ENCODE data around the gene TRAM2.

The TRAM2 gene

GRCh38 chr6:52570291-52570700 lies 6.6 kb downstream of the TRAM2 start:
- no peak for DNase-seq (ENCODE audit: low read depth in 3 of 3)

- no peak for DNase-seq (ENCODE audit: low read depth in 3 of 3)
Observed at GRCh38 chr6:52568320-52568719, 8.5 kb downstream of the TRAM2 start.

DNA sequence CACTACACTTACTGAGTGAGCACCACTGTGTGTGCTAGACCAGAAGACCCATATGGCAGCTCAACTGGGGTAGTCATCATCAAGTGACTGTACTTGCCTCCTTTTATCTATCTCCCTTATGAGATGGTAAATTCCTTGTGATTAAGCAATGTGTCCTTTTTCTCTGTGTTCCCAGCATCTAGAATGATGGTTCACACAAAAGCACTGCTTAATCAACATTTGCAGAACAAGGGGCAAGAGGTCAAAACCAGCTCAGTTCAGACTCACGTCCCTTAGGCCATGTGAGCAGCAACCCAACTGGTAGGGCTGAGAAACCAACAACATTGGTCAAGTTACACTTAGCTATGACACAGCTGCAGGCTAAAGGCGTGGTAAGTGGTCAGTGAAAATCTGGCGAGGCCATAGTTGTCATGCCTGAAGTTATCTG lies 10.0 kb downstream of the TRAM2 start:
- DNase-seq (ENCODE audit: low read depth in 3 of 3), result no peak

- no peak for DNase-seq (ENCODE audit: low read depth in 3 of 3)
Observed at GRCh38 chr6:52566201-52566600, 10.7 kb downstream of the TRAM2 start.

DNA sequence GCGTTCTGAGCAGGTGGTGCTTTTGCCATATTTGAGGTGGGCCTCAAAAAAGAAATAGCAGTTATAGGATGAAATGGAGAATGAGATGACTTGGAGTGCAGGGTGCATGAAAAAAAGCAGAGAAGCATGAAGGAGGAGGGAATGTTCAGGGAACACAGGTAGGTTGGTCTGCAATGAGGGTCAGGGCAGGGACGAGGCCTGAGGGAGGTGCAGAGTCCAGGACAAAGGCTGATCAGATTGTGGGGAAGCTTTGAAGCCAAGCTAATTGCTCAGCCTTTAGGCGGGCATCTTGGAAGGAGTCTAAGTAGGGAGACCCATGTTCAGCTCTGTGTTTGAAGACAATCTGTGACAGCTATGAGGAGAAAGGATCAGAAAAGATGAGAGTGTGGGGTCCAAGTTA lies 12.0 kb downstream of the TRAM2 start:
- no peak for DNase-seq (ENCODE audit: low read depth in 3 of 3)

DNA sequence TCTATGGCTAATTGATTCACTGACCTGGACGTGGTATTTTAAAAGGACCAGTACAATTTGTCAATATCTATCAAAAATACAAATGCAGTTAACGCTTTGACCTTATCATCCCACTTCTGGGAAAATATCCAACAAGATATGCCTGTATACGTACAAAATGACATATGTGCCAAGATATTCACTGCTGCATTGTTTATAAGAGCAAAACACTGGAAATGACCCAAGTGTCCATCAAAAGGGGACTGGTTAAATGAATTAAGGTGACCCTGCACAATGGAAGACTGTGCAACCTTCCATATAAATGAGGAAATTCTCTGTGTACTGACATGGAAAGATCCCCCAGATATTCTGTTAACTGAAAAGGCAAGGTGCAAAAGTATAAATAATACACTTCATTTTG lies 13.9 kb downstream of the TRAM2 start:
- DNase-seq (ENCODE audit: low read depth in 3 of 3), result no peak

GRCh38 chr6:52560462-52560861 lies 16.4 kb downstream of the TRAM2 start:
- no peak for DNase-seq (ENCODE audit: low read depth in 3 of 3)

GRCh38 chr6:52558266-52559000 lies 18.4 kb downstream of the TRAM2 start:
- no peak for DNase-seq (ENCODE audit: low read depth in 3 of 3)

DNA sequence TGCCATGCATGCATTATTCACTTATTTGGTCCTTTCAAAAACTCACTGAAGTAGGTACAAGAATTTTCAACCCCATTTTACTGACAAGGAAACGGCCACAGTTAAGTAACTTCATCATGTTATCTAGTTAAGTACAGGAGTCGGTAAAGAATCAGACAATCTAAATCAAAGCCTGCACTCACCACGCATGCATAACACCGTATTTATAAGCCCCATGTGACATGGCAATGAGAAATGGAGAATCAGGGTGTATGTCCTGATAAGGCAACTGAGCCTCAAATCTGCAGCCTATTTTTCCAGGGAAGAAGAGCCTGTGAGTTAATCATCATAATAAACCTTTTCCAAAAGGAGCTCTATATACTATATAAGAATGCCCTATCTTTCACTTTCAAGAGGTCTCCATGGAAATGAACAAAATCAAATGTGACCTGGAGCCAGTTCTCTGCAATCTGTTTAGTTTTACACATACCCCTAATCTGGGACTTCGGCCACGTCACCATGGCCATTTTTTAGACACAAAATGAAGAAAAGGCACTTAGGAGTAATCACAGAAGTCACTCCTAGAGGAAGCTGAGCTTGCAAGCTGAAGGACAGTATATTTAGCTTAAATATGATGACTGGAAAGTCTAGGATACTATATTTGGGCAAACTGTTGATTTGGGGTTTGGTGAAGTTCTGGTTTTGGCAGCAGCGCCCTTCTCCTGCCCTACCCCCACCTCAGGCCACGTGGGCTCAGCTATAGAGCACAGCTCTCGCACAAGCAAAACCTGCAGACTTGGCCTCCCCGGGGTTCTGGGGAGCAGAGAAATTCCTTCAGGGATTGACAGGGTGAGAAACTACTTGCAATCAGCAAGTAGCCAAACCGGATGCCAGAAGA lies 19.2 kb downstream of the TRAM2 start:
- no peak for DNase-seq (ENCODE audit: low read depth in 3 of 3)

- no peak for DNase-seq (ENCODE audit: low read depth in 3 of 3)
Observed at GRCh38 chr6:52555518-52556233, 21.2 kb downstream of the TRAM2 start.

GRCh38 chr6:52554684-52555280 lies 22.1 kb downstream of the TRAM2 start:
- no peak for DNase-seq (ENCODE audit: low read depth in 3 of 3)

DNA sequence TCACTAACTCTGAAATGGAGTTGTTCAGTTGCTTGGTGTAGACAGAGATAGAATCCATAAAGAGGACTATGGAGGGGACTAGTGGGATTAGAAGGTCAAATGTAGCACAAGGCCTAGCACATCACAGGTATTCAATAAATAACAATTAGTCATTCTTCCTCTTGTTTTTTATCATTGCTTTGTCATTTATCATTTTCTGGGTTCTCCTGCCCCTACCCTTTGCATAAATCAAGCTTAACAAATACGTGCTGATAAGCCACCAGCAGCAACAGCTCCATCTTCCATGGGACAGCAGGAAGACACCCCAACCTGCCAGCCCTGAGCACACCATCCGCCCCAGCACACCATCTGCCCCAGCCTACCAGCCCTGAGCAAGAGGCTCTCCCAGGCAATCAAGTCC lies 23.1 kb downstream of the TRAM2 start:
- no peak for DNase-seq (ENCODE audit: low read depth in 3 of 3)

DNA sequence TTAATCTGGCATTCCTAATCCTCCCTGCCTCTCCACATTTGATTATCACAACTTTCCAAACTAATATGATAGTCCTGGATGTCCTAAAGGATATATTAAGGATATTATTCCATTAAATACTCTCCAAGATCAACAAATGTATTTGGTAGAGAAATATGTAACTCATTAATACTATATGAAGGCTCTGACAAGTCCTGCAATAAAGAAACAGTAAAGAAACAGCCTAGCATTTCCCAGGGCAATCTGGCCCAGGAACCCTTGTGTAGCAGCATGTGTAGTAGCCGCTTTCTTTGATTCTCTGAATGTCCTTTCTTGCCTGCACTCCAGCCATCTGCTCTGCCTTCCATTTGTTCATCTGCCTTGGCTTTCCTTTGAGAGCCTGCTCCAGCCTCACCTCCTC lies 23.7 kb downstream of the TRAM2 start:
- no peak for DNase-seq (ENCODE audit: low read depth in 3 of 3)

GRCh38 chr6:52552278-52552643 lies 24.6 kb downstream of the TRAM2 start:
- no peak for DNase-seq (ENCODE audit: low read depth in 3 of 3)

DNA sequence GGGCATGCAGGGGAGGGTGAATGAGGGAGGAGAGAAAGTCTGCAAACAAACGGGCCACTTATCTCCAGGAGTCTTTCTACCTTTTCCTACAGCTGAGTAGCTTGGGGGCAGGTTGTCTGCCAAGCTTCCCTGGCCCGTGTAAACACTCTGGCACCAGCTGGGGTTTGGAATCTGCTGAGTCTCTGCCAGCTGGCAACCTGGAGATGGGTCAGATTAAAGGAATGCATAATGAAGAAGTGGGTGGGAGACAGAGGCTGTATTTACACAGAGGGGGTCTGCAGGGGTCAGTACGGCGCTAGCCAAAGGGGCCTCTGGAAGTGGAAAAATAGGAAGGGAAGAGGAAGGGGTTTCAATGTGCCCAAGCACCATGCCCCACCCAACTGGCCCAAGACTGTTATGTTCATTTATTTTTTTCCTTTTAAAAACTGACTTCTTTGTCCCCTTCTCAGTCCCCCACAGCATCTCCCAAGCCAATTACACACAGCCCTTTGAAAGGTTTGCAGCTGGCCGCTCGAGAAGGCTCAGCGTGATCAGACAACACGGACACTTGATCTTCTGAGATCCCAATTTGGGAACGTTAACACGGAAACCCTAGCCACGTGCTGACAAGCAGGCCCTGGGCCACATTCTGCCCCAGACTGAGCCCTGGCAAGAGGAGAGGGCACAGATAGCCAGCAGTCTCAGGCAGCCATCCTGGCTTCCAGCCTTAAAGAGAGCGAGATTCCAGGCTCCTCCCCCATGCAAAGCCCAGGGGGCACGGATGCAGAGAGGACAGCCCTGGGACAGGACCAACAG lies 25.2 kb downstream of the TRAM2 start:
- no peak for DNase-seq (ENCODE audit: low read depth in 3 of 3)

DNA sequence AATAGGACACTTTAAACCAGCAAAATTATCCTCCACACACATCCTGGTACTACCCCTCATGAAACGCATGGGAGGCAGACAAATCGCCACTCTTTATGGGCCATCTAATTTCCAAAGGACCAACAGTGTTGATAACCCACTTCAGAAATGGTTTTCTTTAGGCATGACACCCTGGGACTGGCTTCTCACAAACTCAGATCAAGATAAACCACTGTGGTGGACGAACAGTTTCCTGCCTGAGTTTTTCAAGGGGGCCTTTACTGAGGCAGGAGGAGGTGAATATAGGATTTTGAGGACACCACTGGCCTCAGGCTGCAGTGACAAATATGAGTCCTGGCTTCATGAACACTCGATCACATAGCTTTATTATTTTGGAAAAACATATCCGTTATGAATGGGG lies 26.0 kb downstream of the TRAM2 start:
- DNase-seq (ENCODE audit: low read depth in 3 of 3), result no peak

DNA sequence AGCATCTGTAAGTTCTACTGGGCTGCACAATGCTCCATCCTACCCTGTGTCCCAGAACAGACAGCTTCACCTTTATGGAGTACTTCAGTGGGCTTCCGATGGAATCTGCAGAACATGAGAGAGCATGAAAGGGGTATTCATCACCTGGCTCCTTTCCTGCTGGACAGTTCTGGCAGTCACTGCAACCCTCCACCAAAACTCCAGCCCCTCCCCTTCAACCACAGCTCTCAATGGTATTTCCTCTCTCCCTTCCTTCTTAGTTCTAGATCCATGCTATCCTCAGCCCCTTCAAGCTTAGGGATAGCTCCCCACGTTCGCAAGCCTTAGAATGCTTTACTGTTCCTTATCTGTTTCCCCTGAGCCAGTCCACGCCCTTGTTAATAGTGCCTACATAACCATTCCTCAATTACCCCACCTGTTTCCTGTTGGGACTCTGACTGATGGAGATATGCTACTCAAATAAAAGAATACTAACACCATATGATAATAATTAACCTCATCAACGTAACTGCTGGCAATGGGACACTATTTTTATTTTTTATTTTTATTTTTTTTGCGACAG lies 26.8 kb downstream of the TRAM2 start:
- no peak for DNase-seq (ENCODE audit: low read depth in 3 of 3)

- DNase-seq (ENCODE audit: low read depth in 3 of 3), result no peak
Observed at GRCh38 chr6:52549428-52549827, 27.4 kb downstream of the TRAM2 start.

- DNase-seq (ENCODE audit: low read depth in 3 of 3), result no peak
Observed at GRCh38 chr6:52548999-52549398, 27.9 kb downstream of the TRAM2 start.

GRCh38 chr6:52548353-52548713 lies 28.5 kb downstream of the TRAM2 start:
- no peak for DNase-seq (ENCODE audit: low read depth in 3 of 3)

Measured in stimulated activated CD4-positive, alpha-beta T cell treated with anti-CD3 and anti-CD28 coated beads, TNF-alpha, amount 100 ng/mL, for 48 hours (primary cell).